ENCODE data around the gene NF1. TPM values are rescaled to one million over a fixed set of nuclear protein-coding genes. Genes with fewer than 3 reads are reported as not detected.

NF1 gene
- total RNA-seq, 1 experiment from 2014 or later: 16.4 TPM

DNA sequence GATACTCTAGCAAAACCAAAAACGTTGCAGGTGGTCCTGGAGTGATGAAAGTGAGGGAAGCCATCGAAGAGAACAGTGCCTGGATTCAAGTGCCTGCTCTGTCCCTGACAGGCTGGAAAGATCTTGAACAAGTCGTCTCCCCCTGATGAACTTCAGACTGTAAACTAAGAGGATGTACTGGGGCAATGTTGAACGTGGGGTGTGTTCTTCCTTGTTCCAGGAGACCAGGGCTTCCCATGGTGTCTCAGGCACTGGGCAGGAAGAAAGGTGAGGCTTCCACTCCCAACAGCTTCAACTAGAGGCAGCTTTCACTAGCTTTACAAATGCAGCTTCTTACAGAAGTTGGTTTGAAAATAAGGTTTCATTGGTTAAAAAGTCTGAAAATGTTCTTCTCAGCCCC lies 21.4 kb upstream of the NF1 start:
- H3K9ac ChIP-seq (ENCODE audit: low read length): no peak overlapping the region
- H3F3A ChIP-seq (ENCODE audit: low read length, unreplicated experiment): no peaks in the 10 kb centered on the region
- no peak overlapping the region for H3K4me3 ChIP-seq (ENCODE audit: low read length)
- no peak for ATAC-seq
- POLR2A ChIA-PET (ENCODE audit: unreplicated experiment): no interaction called here
- H4K20me1 ChIP-seq (ENCODE audit: low read length): no peaks in the 10 kb centered on the region
- DNase-seq: no peak
- no TSS peak for BruUV-seq (replicated peaks)
- no peak overlapping the region for H2AFZ ChIP-seq (ENCODE audit: low read length)
- no peaks in the 10 kb centered on the region for H3K36me3 ChIP-seq (ENCODE audit: low read depth, low read length)
- TF ChIP-seq EZH2 (IDR thresholded peaks at IDR 0.05; ENCODE audit: low read length, unreplicated experiment): no peak
- no peak for TF ChIP-seq EZH2phosphoT487 (IDR thresholded peaks at IDR 0.05; ENCODE audit: borderline replicate concordance, low read length)
- TF ChIP-seq, protein P1, sequence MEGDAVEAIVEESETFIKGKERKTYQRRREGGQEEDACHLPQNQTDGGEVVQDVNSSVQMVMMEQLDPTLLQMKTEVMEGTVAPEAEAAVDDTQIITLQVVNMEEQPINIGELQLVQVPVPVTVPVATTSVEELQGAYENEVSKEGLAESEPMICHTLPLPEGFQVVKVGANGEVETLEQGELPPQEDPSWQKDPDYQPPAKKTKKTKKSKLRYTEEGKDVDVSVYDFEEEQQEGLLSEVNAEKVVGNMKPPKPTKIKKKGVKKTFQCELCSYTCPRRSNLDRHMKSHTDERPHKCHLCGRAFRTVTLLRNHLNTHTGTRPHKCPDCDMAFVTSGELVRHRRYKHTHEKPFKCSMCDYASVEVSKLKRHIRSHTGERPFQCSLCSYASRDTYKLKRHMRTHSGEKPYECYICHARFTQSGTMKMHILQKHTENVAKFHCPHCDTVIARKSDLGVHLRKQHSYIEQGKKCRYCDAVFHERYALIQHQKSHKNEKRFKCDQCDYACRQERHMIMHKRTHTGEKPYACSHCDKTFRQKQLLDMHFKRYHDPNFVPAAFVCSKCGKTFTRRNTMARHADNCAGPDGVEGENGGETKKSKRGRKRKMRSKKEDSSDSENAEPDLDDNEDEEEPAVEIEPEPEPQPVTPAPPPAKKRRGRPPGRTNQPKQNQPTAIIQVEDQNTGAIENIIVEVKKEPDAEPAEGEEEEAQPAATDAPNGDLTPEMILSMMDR (conservative IDR thresholded peaks at IDR 0.05; ENCODE audit: low read depth, low read length): no peak
- H3K4me1 ChIP-seq (ENCODE audit: insufficient read depth, low read length): peaks cover 2% of the 10 kb centered on the region
- no peaks in the 10 kb centered on the region for H3K79me2 ChIP-seq (ENCODE audit: low read length)
- CTCF ChIA-PET: no interaction called here
- intact Hi-C loops (cut with micrococcal nuclease): no loop called here
- no peak overlapping the region for H3K4me2 ChIP-seq (ENCODE audit: low read length)
- H3K27ac ChIP-seq (ENCODE audit: low read length): no peak overlapping the region
- no peaks in the 10 kb centered on the region for H3K27me3 ChIP-seq (ENCODE audit: low read length)
- H3K9me3 ChIP-seq (ENCODE audit: low read length): no peaks in the 10 kb centered on the region
- no peaks in the 10 kb centered on the region for H3K9me2 ChIP-seq (replicated peaks; ENCODE audit: low read length)

GRCh38 chr17:31074772-31075555 lies 19.8 kb upstream of the NF1 start:
- DNase-seq: peak; percentile 10

More at GRCh38 chr17:31074772-31075555, 19.8 kb upstream of the NF1 start:
- H3K36me3 ChIP-seq (ENCODE audit: low read depth, low read length): no peaks in the 10 kb centered on the region
- no peak overlapping the region for H3K4me3 ChIP-seq (ENCODE audit: low read length)
- no peaks in the 10 kb centered on the region for H3K79me2 ChIP-seq (ENCODE audit: low read length)
- no peaks in the 10 kb centered on the region for H3K9me3 ChIP-seq (ENCODE audit: low read length)
- ChIA-PET CTCF (no interaction called here), POLR2A (ENCODE audit: unreplicated experiment) (no interaction called here)
- H3F3A ChIP-seq (ENCODE audit: low read length, unreplicated experiment): no peaks in the 10 kb centered on the region
- TF ChIP-seq, protein P1 (conservative IDR thresholded peaks at IDR 0.05; ENCODE audit: low read depth, low read length): no peak
- no peak for TF ChIP-seq EZH2phosphoT487 (IDR thresholded peaks at IDR 0.05; ENCODE audit: borderline replicate concordance, low read length)
- no peak for TF ChIP-seq EZH2 (IDR thresholded peaks at IDR 0.05; ENCODE audit: low read length, unreplicated experiment)
- BruUV-seq (replicated peaks): no TSS peak
- ATAC-seq: no peak
- no peak overlapping the region for H2AFZ ChIP-seq (ENCODE audit: low read length)
- no peak overlapping the region for H3K4me2 ChIP-seq (ENCODE audit: low read length)
- no peaks in the 10 kb centered on the region; the same call in 1 of the 2 replicates for H3K4me1 ChIP-seq (ENCODE audit: insufficient read depth, low read length)
- no peaks in the 10 kb centered on the region for H3K9me2 ChIP-seq (replicated peaks; ENCODE audit: low read length)
- no peaks in the 10 kb centered on the region for H3K27me3 ChIP-seq (ENCODE audit: low read length)
- no peaks in the 10 kb centered on the region for H4K20me1 ChIP-seq (ENCODE audit: low read length)
- no peak overlapping the region for H3K9ac ChIP-seq (ENCODE audit: low read length)
- intact Hi-C loops (cut with micrococcal nuclease): no loop called here
- no peak overlapping the region for H3K27ac ChIP-seq (ENCODE audit: low read length)

Measured in PC-3 (cell line).